Measurements from ENCODE around the gene CEMIP2. TPM values are rescaled to one million over a fixed set of nuclear protein-coding genes. Genes with fewer than 3 reads are reported as not detected.

The CEMIP2 gene
- total and polyA plus RNA-seq, 2 of the 13 experiments (the other 11 are each of a cell fraction or from before 2014, with no cell fraction given): 94.3 to 128 TPM

- TF ChIP-seq ZBTB40 (IDR thresholded peaks at IDR 0.05) (no peak), ZBTB40 (CRISPR knock-in tag; IDR thresholded peaks at IDR 0.05) (peak; percentile 60; the same call in 1 of the 2 replicates), SOX6 (IDR thresholded peaks at IDR 0.05) (no peak), SOX6 (CRISPR knock-in tag; IDR thresholded peaks at IDR 0.05) (peak; percentile 36; the same call in 1 of the 2 replicates), GPN1 (CRISPR knock-in tag; IDR thresholded peaks at IDR 0.05; ENCODE audit: borderline replicate concordance) (no peak), ZNF776 (CRISPR knock-in tag; IDR thresholded peaks at IDR 0.05) (no peak), ZSCAN30 (CRISPR knock-in tag; IDR thresholded peaks at IDR 0.05) (no peak), SMC3 (IDR thresholded peaks at IDR 0.05; ENCODE audit: low read length) (peak; percentile 4; the same call in 1 of the 2 replicates), STAG1 (CRISPR knock-in tag; IDR thresholded peaks at IDR 0.05) (peak; percentile 81), RERE (CRISPR knock-in tag; IDR thresholded peaks at IDR 0.05; ENCODE audit: low read depth) (no peak), ZNF792 (CRISPR knock-in tag; IDR thresholded peaks at IDR 0.05) (peak; percentile 35; the same call in 1 of the 2 replicates), ZNF543 (CRISPR knock-in tag; IDR thresholded peaks at IDR 0.05) (no peak), ZNF607 (CRISPR knock-in tag; IDR thresholded peaks at IDR 0.05; ENCODE audit: borderline replicate concordance) (no peak)
Observed at GRCh38 chr9:71769175-71770161, 1.2 kb upstream of the CEMIP2 start (continued).
